ELF-1 (cell line): Measurements from ENCODE around the gene CCDC138.
"Not testable (repeated sequence)": the region's sequence is repeated elsewhere in the genome, so short reads cannot be mapped to it uniquely, and the experiment has no call there.

Source experiments
- DNase-seq: peaks from one replicate; pipeline ENCODE4 v3.0.0-alpha.2; 2016; ENCODE audit warnings: low read depth, low spot score

Gene CCDC138

DNA sequence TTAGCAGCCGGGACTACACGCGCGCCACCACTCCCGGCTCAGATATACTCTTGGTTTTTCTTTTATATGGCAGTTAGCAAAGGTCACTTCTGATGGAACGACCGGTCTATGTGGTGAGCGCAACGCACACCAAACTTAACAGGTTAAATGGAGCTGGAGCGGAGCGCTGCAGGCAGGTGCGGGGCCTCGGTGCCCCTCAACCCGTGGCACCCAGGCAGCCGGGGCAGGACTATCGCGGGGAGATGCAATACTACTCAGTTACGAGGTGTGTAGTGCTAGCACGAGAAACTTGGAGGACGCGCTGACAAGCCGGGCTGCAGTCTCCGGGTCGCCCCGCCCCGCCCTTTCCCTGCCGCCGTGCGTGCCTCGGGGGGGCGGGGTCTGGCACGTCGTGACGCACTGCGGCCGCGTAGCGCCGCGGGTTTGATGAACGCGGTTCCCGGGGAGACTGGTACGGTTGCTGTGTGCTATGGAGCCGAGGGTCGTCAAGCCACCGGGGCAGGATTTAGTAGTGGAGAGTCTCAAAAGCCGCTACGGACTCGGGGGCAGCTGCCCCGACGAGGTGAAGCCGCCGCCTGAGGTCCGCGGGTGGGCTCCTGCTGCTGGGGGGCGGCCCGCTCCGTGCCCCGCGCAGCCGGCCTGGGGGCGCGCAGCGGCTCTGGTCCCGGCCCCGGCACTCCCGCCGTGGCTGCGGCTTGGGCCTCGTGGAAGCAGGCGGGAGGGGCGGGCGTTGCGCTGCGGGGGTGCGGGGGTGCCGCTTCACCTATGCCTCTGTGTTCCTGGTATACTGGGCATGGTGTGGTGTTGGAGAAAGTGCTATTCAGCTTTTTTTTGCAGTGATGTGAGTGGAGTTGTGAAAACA, at the start of gene CCDC138:
CCDC138 (plus strand) TSS at position 418 of the 862 bp plus-strand sequence; CDS start at position 470, 52 bp downstream.
- peak; percentile 96 for DNase-seq

DNA sequence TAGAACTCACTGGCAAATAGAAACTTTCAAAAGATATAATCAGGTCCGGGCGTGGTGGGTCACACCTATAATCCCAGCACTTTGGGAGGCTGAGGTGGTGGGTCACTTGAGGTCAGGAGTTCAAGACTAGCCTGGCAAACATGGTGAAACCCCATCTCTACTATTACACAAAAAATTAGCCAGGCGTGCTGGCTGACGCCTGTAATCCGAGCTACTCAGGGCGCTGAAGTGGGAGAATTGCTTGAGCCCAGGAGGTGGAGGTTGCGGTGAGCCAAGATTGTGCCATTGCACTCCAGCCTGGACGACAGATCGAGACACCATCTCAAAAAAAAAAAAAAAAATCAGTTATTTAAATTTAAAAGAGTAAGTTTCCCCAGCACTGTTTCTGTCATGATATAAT, 28.6 kb upstream of the CCDC138 start:
- DNase-seq: not testable (repeated sequence)

- not testable (repeated sequence) for DNase-seq
Measured at GRCh38 chr2:108762618-108763017, 24.0 kb upstream of the CCDC138 start.

GRCh38 chr2:108766671-108767070, 19.9 kb upstream of the CCDC138 start:
- not testable (repeated sequence) for DNase-seq

DNA sequence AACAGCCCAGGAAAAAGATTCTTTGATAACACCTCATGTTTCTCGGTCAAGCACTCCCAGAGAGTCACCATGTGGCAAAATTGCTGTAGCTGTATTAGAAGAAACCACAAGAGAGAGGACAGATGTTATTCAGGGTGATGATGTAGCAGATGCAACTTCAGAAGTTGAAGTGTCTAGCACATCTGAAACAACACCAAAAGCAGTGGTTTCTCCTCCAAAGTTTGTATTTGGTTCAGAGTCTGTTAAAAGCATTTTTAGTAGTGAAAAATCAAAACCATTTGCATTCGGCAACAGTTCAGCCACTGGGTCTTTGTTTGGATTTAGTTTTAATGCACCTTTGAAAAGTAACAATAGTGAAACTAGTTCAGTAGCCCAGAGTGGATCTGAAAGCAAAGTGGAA, 18.7 kb upstream of the CCDC138 start:
- DNase-seq: not testable (repeated sequence)

GRCh38 chr2:108776475-108776874, 10.1 kb upstream of the CCDC138 start:
- no peak for DNase-seq

DNA sequence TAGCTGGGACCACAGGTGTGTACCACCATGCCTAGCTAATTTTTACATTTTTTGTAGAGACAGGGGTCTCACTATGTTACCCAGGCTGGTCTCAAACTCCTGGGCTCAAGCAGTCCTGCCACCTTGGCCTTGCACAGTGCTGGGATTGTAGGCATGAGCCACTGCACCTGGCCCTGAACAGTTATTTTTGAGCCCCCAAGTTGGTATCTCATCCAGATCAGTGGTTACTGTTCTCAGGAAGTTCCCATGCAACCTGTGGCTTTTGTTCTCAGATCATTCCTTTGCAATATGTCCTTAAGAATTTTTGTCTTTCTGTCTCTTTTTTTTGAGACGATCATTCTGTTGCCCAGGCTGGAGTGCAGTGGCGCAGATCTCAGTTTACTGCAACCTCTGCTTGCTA, 7.7 kb upstream of the CCDC138 start:
- no peak for DNase-seq

GRCh38 chr2:108786008-108786353, 590 bp upstream of the CCDC138 start:
- DNase-seq: no peak

DNA sequence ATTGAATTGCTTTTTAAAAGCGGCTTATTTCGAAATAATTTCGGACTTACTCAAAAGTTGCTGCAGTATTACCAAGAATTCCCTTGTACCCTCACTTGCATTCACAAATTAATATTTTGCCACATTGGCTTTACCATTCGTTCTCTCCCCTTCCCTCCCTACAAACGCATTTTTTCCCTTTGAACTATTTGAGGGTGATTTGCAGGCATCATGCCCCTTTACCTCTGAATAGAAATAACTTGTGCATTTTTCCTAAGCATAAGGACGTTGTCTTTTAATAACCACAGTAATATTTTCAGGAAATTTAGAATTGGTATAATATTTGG, 608 bp downstream of the CCDC138 start:
- no peak for DNase-seq

GRCh38 chr2:108803045-108803736, 16.6 kb downstream of the CCDC138 start:
- no peak for DNase-seq

DNA sequence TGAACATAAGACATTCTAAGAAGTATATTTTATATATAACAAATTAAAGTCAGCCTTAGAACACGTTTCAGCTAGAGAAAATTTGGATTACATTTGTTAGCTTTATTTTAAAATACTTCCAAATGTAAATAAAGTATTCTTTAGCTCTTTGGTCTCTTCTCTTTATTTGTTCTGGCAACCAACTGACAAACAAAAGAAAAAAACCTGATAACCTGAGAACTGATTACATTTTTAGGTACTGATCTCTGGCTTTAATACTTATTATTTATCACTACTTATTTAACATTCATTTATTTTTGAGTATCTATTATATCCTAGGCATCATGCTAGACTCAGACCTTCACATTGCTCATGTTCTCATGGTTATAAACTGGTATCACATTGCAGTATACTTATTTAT, 18.5 kb downstream of the CCDC138 start:
- DNase-seq: no peak

DNA sequence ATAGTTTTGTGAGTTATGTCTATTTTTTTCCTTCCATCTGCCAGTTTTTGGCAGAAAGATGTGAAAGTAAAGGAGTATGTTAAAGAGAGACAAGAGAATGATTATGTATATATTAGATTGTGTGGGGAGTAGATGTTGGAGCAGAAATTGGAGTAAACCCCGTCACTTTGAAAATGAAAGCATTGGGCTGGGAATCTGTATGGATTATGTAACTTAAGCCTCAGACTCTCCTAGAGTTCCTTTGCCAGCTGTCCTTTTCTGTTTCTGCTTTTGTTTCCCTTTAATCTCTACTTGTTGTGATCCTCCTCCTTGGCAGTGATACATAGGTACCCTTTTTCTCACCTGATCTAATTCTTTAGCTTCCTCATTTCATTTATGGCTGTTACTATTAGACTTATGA, 19.2 kb downstream of the CCDC138 start:
- no peak for DNase-seq

GRCh38 chr2:108806371-108807113, 20.0 kb downstream of the CCDC138 start:
- DNase-seq: no peak

DNA sequence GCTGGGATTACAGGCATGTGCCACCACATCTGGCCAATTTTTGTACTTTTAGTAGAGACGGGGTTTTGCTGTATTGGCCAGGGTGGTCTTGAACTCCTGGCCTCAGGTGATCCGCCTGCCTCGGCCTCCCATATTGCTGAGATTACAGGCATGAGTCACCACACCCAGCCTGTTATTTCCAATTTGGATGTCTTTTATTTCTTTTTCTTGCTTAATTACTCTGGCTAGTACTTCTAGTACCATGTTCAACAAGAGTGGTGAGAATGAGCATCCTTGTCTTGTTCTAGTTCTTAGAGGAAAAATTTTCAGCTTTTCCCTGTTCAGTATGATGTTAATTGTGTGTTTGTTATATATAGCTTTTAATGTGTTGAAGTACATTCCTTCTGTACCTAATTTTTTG, 23.4 kb downstream of the CCDC138 start:
- no peak for DNase-seq

GRCh38 chr2:108810993-108811957, 24.7 kb downstream of the CCDC138 start:
- DNase-seq: no peak

DNA sequence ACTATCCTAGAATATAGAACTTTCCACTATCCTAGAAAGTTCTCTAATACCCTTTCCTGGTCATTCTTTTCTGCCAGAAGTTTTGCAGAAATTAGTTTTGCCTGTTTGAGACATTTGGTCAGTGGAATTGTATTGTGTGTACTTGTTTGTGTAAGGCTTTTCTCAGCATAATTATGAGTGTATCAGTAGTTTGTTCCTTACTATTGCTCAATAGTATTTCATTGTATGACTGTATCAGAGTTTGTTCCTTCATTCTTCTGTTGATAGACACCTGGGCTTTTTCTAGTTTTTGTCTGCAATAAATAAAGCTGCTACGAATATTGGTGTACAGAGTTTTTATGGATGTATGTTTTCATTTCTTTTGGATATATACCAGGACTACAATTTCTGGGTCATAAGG, 27.2 kb downstream of the CCDC138 start:
- no peak for DNase-seq

DNA sequence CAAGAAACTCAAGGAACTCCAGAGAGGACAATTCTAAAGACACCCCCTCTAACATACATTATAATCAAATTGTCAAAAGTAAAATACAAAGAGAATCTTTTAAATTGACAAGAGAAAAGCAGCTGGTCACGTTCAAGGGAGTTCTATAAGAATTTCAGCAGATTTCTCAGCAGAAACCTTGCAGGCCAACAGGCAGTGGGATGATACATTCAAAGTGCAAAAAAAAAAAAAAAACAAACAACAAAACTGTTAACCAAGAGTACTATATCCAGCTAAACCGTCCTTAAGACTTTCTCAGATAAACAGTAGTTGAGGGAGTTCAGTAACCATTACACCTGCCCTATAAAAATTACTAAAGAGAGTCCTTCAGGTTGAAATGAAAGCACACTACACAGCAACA, 33.9 kb downstream of the CCDC138 start:
- no peak for DNase-seq

GRCh38 chr2:108823286-108823685, 36.7 kb downstream of the CCDC138 start:
- no peak for DNase-seq

DNA sequence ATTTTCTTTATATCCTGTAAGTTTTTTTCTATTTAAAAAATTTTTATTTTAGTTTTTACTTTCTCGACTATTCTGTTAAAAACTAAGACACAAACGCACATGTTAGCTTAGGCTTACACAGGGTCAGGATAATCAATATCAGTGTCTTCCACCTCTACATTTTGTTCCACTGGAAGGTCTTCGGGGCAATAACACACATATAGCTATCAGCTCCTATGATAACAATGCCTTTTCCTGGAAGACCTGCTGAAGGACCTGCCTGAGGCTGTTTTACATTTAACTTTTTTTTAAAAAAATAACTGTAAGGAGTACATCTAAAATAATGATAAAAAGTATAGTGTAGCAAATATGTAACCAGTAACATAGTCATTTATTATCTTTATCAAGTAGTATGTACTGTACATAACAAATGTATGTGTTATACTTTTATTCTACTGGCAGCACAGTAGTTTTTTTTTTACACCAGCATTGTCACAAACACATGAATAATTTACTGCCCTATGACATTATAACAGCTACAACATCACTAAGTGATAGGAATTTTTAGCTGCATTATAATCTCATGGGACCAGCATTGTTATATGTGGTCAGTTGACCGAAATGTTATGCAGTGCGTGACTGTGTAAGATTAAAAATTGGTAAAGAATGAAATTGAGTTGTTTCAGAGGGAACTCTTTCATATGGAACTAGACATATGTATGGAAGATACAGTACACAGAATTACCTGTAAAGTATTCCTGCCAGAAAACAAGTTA, 37.9 kb downstream of the CCDC138 start:
- DNase-seq: no peak

- DNase-seq: no peak
Measured at GRCh38 chr2:108825254-108825653, 38.7 kb downstream of the CCDC138 start.

- DNase-seq: no peak
Measured at GRCh38 chr2:108825736-108826135, 39.2 kb downstream of the CCDC138 start.
